Measurements from ENCODE around the gene ALOX12B.

ALOX12B gene

DNA sequence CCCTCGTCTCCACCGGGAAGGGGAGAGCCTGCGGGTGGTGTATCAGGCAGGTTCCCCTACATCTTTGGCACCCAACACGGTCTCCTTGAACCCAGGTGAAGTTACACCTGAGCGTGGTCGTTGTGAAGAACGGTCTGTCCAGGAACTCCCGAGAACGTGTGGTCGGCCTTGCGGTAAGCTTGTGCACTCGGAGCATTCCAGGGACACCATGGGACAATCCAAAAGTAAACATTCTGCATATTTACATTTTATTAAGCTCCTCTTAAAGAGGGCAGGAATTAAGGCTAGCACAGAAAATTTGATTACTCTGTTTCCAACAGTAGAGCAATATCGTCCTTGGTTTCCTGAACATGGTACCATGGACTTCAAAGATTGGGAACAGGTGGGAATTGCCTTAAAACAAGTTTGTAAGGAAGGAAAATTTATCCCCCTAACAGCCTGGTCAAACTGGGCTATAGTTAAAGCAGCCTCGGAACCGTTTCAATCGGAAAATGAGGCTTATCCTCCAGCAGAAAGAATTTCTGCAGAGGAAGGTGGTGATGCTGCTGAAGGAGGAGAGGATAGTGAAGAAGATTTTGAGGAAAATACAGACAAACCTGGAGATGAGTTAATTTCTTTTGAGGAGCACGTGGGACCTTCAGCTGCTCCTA lies 30.4 kb downstream of the ALOX12B start:
- no peaks in the 10 kb centered on the region for H3K27me3 ChIP-seq (ENCODE audit: insufficient read depth, low read length, poor library complexity)
- H3K4me2 ChIP-seq (ENCODE audit: low read length): no peak overlapping the region
- no peak overlapping the region for H3K18ac ChIP-seq (ENCODE audit: low read length)
- no peaks in the 10 kb centered on the region for H3K4me1 ChIP-seq (ENCODE audit: control insufficient read depth, low read depth, low read length)
- no peak overlapping the region for H2BK15ac ChIP-seq (replicated peaks; ENCODE audit: low read depth)
- H3K56ac ChIP-seq (ENCODE audit: low read length): no peak overlapping the region
- no peak overlapping the region for H2BK120ac ChIP-seq (ENCODE audit: low read depth, low read length)
- no peaks in the 10 kb centered on the region for H3K79me2 ChIP-seq (ENCODE audit: control insufficient read depth, insufficient read depth, low read length)
- H4K5ac ChIP-seq (ENCODE audit: low read length): no peak overlapping the region
- H2AK5ac ChIP-seq (ENCODE audit: low read length): no peak overlapping the region
- H3K23ac ChIP-seq (ENCODE audit: low read length): no peak overlapping the region
- no peak for DNase-seq
- no CpG with 5 or more reads among the region's 17 CpGs for WGBS (ENCODE audit: extremely low coverage, insufficient coverage, low lambda C conversion rate)
- no peaks in the 10 kb centered on the region for H3K36me3 ChIP-seq (ENCODE audit: control insufficient read depth, insufficient read depth, low read length)
- H3K79me1 ChIP-seq (ENCODE audit: low read length): no peaks in the 10 kb centered on the region
- H3K4ac ChIP-seq (ENCODE audit: low read depth, low read length): no peak overlapping the region
- H3K4me3 ChIP-seq (ENCODE audit: low read length): no peak overlapping the region
- H3K9ac ChIP-seq (ENCODE audit: low read length): no peak overlapping the region
- H3K27ac ChIP-seq (ENCODE audit: low read depth, low read length): no peak overlapping the region
- no peak overlapping the region for H2BK5ac ChIP-seq (ENCODE audit: low read length)
- no peak overlapping the region for H4K8ac ChIP-seq (ENCODE audit: low read depth, low read length)

DNA sequence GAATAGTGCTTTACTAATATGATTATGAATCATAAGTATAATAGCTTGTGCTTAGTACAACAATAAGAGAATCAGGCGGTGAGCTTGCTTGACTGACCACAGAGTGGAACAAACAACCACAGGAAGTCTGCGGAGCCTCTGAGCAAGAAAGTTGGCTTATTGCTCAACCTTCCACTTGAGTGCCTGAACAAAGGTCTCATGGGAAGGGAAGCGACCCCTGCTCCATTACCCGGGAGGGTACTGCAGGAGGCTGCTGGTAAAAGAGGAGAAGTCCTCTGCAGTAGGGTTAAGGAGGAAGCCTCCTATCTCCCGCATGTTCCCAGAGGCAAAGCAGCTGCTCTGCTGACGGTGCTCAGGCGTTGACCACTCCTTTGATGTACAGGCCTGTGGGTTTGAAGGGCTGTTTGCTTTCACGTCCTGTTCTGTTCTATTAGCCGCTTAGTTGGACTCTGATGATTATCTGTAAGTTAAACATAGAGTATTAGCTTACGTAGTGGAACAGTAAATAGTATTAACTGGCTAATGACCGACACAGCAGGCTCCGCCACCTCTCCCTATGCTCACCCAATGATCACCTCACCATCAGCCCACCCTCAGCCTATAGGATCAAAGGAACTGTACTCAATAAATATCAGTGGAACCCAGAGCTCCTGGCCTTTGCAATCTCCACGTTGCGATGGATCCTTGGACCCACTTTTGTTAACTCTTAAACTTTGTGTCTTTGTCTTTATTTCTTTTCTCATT lies 31.1 kb downstream of the ALOX12B start:
- Histone ChIP-seq H3K9ac (ENCODE audit: low read length) (no peak overlapping the region), H2BK5ac (ENCODE audit: low read length) (no peak overlapping the region), H3K79me1 (ENCODE audit: low read length) (no peaks in the 10 kb centered on the region), H3K23ac (ENCODE audit: low read length) (no peak overlapping the region), H3K79me2 (ENCODE audit: control insufficient read depth, insufficient read depth, low read length) (no peaks in the 10 kb centered on the region), H3K18ac (ENCODE audit: low read length) (no peak overlapping the region), H3K36me3 (ENCODE audit: control insufficient read depth, insufficient read depth, low read length) (no peaks in the 10 kb centered on the region), H3K27me3 (ENCODE audit: insufficient read depth, low read length, poor library complexity) (no peaks in the 10 kb centered on the region), H3K4me1 (ENCODE audit: control insufficient read depth, low read depth, low read length) (no peaks in the 10 kb centered on the region), H3K56ac (ENCODE audit: low read length) (no peak overlapping the region), H3K4me3 (ENCODE audit: low read length) (no peak overlapping the region), H2BK15ac (replicated peaks; ENCODE audit: low read depth) (no peak overlapping the region), H2BK120ac (ENCODE audit: low read depth, low read length) (no peak overlapping the region), H3K4me2 (ENCODE audit: low read length) (no peak overlapping the region), H4K8ac (ENCODE audit: low read depth, low read length) (no peak overlapping the region), H2AK5ac (ENCODE audit: low read length) (no peak overlapping the region), H3K27ac (ENCODE audit: low read depth, low read length) (no peak overlapping the region), H4K5ac (ENCODE audit: low read length) (no peak overlapping the region), H3K4ac (ENCODE audit: low read depth, low read length) (no peak overlapping the region)
- no peak for DNase-seq
- no CpG with 5 or more reads among the region's 14 CpGs for WGBS (ENCODE audit: extremely low coverage, insufficient coverage, low lambda C conversion rate)

DNA sequence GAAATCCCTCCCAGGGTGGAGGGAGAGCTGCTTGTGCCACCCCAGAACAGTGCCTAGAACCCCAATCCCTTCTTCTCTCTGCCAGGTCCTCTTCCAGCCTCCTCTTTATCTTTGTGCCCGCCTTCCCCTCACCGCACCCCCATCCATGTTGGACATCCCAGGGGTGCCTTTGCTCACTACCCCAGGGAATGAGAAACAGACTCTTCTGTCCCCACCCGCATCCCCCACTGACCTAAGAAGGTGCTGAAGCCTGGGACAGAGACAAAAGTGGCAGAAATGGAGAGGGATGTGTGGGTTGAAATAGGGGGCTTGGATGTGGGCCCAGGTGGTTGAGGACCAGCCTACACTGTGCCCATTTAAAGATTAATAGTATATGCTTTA lies 31.7 kb downstream of the ALOX12B start:
- H4K5ac ChIP-seq (ENCODE audit: low read length): no peak overlapping the region
- no peak overlapping the region for H4K8ac ChIP-seq (ENCODE audit: low read depth, low read length)
- H2BK120ac ChIP-seq (ENCODE audit: low read depth, low read length): no peak overlapping the region
- H2AK5ac ChIP-seq (ENCODE audit: low read length): no peak overlapping the region
- H3K18ac ChIP-seq (ENCODE audit: low read length): no peak overlapping the region
- no peak overlapping the region for H2BK5ac ChIP-seq (ENCODE audit: low read length)
- no peak overlapping the region for H3K27ac ChIP-seq (ENCODE audit: low read depth, low read length)
- H3K79me1 ChIP-seq (ENCODE audit: low read length): no peaks in the 10 kb centered on the region
- H3K27me3 ChIP-seq (ENCODE audit: insufficient read depth, low read length, poor library complexity): no peaks in the 10 kb centered on the region
- no peak overlapping the region for H3K4me3 ChIP-seq (ENCODE audit: low read length)
- no peak for DNase-seq
- H3K56ac ChIP-seq (ENCODE audit: low read length): no peak overlapping the region
- no peaks in the 10 kb centered on the region for H3K79me2 ChIP-seq (ENCODE audit: control insufficient read depth, insufficient read depth, low read length)
- H2BK15ac ChIP-seq (replicated peaks; ENCODE audit: low read depth): no peak overlapping the region
- no peak overlapping the region for H3K9ac ChIP-seq (ENCODE audit: low read length)
- no peaks in the 10 kb centered on the region for H3K4me1 ChIP-seq (ENCODE audit: control insufficient read depth, low read depth, low read length)
- H3K4ac ChIP-seq (ENCODE audit: low read depth, low read length): no peak overlapping the region
- H3K23ac ChIP-seq (ENCODE audit: low read length): no peak overlapping the region
- WGBS (ENCODE audit: extremely low coverage, insufficient coverage, low lambda C conversion rate): no CpG with 5 or more reads among the region's 3 CpGs
- H3K4me2 ChIP-seq (ENCODE audit: low read length): no peak overlapping the region
- H3K36me3 ChIP-seq (ENCODE audit: control insufficient read depth, insufficient read depth, low read length): no peaks in the 10 kb centered on the region

DNA sequence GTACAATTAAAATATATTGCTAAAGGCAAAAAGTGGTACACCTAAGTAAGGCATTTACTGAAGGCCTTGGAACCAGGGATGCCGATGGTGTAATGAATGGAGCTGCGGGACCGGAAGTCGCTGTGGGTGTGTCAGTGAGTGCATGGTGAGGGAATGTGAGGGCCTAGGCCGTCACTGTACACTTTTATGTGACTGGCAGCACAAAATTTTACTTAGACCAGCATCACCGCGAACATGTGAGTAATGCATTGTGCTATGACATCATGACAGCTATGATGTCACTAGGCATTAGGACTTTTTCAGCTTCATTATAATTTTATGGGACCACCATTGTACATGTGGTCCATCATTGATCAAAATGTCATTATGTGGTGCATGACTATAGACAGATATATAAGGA lies 33.9 kb downstream of the ALOX12B start:
- H2BK15ac ChIP-seq (replicated peaks; ENCODE audit: low read depth): no peak overlapping the region
- H3K79me1 ChIP-seq (ENCODE audit: low read length): no peaks in the 10 kb centered on the region
- no peak overlapping the region for H3K56ac ChIP-seq (ENCODE audit: low read length)
- H2BK5ac ChIP-seq (ENCODE audit: low read length): no peak overlapping the region
- H3K27ac ChIP-seq (ENCODE audit: low read depth, low read length): no peak overlapping the region
- no peak overlapping the region for H3K4me3 ChIP-seq (ENCODE audit: low read length)
- no peaks in the 10 kb centered on the region for H3K79me2 ChIP-seq (ENCODE audit: control insufficient read depth, insufficient read depth, low read length)
- no peak for DNase-seq
- H2AK5ac ChIP-seq (ENCODE audit: low read length): no peak overlapping the region
- H3K36me3 ChIP-seq (ENCODE audit: control insufficient read depth, insufficient read depth, low read length): no peaks in the 10 kb centered on the region
- no peaks in the 10 kb centered on the region for H3K4me1 ChIP-seq (ENCODE audit: control insufficient read depth, low read depth, low read length)
- no peak overlapping the region for H2BK120ac ChIP-seq (ENCODE audit: low read depth, low read length)
- H4K5ac ChIP-seq (ENCODE audit: low read length): no peak overlapping the region
- no peak overlapping the region for H3K4ac ChIP-seq (ENCODE audit: low read depth, low read length)
- no peaks in the 10 kb centered on the region for H3K27me3 ChIP-seq (ENCODE audit: insufficient read depth, low read length, poor library complexity)
- H3K18ac ChIP-seq (ENCODE audit: low read length): no peak overlapping the region
- WGBS (ENCODE audit: extremely low coverage, insufficient coverage, low lambda C conversion rate): no CpG with 5 or more reads among the region's 7 CpGs
- no peak overlapping the region for H3K4me2 ChIP-seq (ENCODE audit: low read length)
- H4K8ac ChIP-seq (ENCODE audit: low read depth, low read length): no peak overlapping the region
- H3K23ac ChIP-seq (ENCODE audit: low read length): no peak overlapping the region
- no peak overlapping the region for H3K9ac ChIP-seq (ENCODE audit: low read length)

DNA sequence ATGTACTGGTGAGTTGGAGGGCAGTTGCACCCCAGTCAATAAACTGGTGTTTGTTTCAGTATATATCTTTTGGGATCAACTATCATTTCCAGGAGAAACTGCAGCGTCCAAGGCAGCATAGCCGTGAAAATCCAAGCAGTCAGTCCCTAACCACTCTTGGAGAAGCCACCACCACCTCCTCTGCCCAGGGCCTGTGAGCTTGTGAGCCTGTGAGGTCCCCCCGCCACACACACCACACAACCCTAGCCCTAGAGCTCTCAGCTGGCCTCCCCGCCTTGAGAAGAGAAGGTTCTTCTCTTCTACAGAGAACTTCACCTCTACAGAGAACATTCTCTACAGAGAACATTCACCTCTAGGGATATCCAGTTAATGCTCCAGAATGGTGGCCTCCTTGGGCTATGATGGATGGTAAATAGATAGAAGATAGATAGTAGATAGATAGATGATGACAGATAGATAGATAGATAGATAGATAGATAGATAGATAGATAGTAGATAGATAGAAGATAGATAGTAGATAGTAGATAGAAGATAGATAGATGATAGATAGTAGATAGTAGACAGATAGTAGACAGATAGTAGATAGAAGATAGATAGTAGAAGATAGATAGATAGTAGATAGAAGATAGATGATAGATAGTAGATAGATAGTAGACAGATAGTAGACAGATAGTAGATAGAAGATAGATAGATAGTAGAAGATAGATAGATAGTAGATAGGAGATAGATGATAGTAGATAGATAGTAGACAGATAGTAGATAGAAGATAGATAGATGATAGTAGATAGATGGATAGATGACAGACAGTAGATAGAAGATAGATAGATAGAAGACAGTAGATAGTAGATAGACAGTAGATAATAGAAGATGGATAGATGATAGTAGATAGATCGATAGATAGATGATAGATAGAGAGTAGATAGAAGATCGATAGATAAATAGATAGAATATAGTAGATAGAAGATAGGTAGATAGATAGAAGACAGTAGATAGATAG lies 35.0 kb downstream of the ALOX12B start:
- no peak for DNase-seq
- Histone ChIP-seq H3K56ac (ENCODE audit: low read length) (no peak overlapping the region), H3K79me1 (ENCODE audit: low read length) (no peaks in the 10 kb centered on the region), H3K27me3 (ENCODE audit: insufficient read depth, low read length, poor library complexity) (no peaks in the 10 kb centered on the region), H2BK5ac (ENCODE audit: low read length) (no peak overlapping the region), H4K5ac (ENCODE audit: low read length) (no peak overlapping the region), H3K18ac (ENCODE audit: low read length) (no peak overlapping the region), H3K23ac (ENCODE audit: low read length) (no peak overlapping the region), H3K9ac (ENCODE audit: low read length) (no peak overlapping the region), H3K4me1 (ENCODE audit: control insufficient read depth, low read depth, low read length) (no peaks in the 10 kb centered on the region), H4K8ac (ENCODE audit: low read depth, low read length) (no peak overlapping the region), H3K36me3 (ENCODE audit: control insufficient read depth, insufficient read depth, low read length) (no peaks in the 10 kb centered on the region), H3K4me2 (ENCODE audit: low read length) (no peak overlapping the region), H3K27ac (ENCODE audit: low read depth, low read length) (no peak overlapping the region), H3K79me2 (ENCODE audit: control insufficient read depth, insufficient read depth, low read length) (no peaks in the 10 kb centered on the region), H2AK5ac (ENCODE audit: low read length) (no peak overlapping the region), H2BK120ac (ENCODE audit: low read depth, low read length) (no peak overlapping the region), H2BK15ac (replicated peaks; ENCODE audit: low read depth) (no peak overlapping the region), H3K4me3 (ENCODE audit: low read length) (no peak overlapping the region), H3K4ac (ENCODE audit: low read depth, low read length) (no peak overlapping the region)
- 100% methylated on average over 2 of the region's 6 CpGs for WGBS (ENCODE audit: extremely low coverage, insufficient coverage, low lambda C conversion rate)

All from mesendoderm (in vitro differentiated cells).